ENCODE data around the gene CDC6.

DNA sequence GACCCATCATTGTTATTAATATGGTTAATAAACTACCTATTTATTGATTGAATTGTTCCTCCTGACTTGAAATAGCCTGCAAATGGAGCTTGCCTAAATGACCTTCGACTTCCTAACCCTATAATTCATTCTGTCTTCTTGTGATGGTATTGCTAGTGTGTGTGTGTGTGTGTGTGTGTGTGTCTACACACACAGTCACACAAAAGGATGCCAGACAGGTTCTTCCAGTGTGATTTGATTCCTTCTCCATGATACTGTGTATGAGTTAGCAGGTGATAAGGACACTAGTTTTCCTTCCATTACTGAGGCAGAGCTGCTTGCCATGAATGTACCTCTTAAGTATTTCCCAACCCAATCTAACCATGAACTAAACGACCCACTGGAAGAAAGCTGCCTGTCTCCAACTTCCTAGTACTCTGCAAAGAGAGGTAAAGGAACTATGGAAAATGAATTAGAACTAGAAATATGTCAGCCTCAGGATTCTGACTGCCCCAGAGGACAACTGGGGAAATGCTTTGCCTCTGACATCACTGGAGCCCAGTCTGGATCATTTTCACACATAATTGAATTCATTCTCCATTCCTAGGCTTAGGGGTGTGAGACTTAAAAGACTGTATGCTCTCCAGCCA, 3.5 kb upstream of the CDC6 start:
- TF ChIP-seq, protein P1, sequence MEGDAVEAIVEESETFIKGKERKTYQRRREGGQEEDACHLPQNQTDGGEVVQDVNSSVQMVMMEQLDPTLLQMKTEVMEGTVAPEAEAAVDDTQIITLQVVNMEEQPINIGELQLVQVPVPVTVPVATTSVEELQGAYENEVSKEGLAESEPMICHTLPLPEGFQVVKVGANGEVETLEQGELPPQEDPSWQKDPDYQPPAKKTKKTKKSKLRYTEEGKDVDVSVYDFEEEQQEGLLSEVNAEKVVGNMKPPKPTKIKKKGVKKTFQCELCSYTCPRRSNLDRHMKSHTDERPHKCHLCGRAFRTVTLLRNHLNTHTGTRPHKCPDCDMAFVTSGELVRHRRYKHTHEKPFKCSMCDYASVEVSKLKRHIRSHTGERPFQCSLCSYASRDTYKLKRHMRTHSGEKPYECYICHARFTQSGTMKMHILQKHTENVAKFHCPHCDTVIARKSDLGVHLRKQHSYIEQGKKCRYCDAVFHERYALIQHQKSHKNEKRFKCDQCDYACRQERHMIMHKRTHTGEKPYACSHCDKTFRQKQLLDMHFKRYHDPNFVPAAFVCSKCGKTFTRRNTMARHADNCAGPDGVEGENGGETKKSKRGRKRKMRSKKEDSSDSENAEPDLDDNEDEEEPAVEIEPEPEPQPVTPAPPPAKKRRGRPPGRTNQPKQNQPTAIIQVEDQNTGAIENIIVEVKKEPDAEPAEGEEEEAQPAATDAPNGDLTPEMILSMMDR (conservative IDR thresholded peaks at IDR 0.05; ENCODE audit: low read length): no peak; the same call in 1 of the 2 replicates
- TF ChIP-seq EZH2phosphoT487 (IDR thresholded peaks at IDR 0.05; ENCODE audit: borderline replicate concordance): no peak
